ENCODE data around the gene COX18.

COX18 gene

DNA sequence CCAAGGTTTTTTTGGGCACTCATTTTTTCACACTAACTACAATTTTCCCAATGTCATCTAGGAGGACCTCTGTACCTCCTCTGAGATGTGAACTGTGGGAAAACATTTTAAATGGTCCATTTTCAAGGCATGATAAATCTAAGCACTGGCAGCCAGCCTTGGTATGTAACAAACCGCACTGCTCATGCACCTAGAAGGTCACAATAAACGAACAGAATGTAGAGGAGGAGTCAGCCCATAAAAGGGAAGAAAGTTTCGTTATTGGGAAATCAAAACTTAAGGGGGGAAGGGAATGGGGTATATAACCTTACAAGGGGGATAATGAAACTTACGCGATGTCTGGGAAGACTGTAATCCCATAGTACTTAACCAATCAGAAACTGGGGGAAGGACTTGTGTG is 16.4 kb downstream of the COX18 start:
- no peak for DNase-seq (ENCODE audit: low read depth)

DNA sequence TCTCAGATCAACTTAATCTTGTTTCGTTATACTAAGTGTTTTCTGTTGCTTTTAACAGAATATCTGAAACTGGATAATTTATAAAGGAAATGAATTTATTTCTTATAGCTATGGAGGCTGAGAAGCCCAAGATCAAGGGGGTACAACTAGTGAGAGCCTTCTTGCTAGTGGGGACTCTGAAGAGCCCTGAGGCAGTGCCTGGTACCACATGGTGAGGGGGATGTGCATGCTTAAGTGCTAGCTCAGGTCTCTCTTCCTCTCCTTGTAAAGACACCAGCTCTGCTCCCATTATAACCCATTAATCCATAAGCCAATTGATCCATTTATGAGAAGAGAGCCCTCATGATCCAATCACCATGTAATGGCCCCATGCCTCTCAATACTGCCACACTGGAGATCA is 17.9 kb downstream of the COX18 start:
- no peak for DNase-seq (ENCODE audit: low read depth)

DNA sequence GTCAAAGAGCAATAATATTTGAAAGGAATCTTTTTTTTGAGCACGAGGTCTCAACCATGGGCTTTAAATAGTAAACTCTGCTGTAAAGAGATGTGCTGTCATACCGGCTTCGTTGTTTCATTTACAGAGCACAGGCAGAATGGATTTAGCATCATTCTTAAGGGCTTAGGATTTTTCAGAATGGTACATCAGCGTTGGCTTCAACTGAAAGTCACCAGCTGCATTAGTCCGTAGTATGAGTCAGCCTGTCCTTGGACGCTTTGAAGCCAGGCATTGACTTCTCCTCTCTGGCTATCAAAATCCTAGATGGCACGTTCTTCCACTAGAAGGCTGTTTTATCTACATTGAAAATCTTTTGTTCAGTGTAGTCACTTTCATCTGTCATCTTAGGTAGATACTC is 23.6 kb downstream of the COX18 start:
- no peak for DNase-seq (ENCODE audit: low read depth)

- DNase-seq (ENCODE audit: low read depth) = no peak
Measured at GRCh38 chr4:73037057-73037456, 32.5 kb downstream of the COX18 start.

GRCh38 chr4:73036123-73036522 is 33.4 kb downstream of the COX18 start:
- DNase-seq (ENCODE audit: low read depth) = no peak

GRCh38 chr4:73034896-73035295 is 34.6 kb downstream of the COX18 start:
- no peak for DNase-seq (ENCODE audit: low read depth)

GRCh38 chr4:73028621-73029020 is 40.9 kb downstream of the COX18 start:
- no peak for DNase-seq (ENCODE audit: low read depth)

DNA sequence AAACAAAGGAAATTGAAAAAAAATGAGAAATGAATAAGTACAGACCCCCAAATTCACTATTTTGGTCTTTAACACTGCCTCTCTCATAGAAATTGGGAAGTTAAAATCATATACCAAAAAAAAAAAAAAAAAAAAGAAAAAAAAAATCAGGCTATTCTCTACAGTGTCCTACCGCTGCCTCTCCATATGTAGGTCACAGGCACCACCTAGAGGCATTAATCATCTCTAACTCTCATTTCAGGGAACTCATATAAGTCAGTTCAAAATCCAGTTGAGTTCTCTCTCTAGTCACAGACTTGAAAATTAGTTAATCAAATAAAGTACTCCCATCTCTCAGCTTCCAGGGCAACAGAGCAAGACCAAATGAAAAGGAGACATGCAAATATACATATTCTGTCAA is 47.9 kb downstream of the COX18 start:
- DNase-seq (ENCODE audit: low read depth) = peak; percentile 9

DNA sequence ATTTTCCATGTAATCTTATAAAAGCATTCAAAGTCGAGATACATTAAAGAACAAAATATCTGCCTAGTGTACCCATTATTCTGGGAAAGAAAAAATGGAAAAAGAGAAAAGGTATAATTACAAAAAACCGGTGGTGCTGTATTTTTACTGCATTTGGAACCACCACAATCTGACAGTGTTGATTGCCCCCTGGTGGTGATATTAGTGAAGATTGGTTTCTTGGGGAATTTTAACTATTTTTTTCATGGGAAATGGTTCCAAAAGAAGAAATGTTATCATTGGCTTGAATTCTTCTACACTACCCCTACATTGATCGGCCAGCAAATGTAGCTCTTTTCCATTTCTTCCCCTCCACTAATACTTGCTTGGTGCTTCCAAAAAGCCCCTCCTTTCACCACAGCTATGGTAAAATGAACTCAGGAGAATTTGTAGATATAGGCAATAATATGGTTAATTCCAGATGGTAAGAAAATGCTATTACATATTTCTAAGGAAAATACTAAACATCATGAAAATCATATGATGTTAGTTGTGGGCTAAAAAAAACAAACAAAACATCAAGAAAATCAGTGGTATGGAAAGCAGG is 50.0 kb downstream of the COX18 start:
- peak; percentile 17 for DNase-seq (ENCODE audit: low read depth)

DNA sequence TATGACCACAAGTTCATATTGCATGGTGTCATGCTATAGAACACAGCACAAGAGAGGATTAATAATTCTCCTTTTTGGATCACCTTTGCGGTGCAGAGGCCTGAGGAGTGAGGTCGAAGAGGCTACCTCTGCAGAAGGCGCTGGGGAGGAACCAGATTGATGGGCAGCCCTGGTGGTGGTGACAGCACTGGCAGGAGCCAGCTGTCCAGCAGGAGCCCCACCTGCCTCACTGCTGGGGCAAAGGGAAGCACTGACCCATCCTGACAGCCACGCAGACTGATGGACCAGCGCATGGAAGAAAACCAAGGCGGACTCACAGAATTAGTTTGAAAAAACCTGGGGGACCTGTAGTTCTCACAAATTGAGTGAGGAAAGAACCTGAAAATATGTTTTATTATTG is 50.9 kb downstream of the COX18 start:
- DNase-seq (ENCODE audit: low read depth) = no peak

DNA sequence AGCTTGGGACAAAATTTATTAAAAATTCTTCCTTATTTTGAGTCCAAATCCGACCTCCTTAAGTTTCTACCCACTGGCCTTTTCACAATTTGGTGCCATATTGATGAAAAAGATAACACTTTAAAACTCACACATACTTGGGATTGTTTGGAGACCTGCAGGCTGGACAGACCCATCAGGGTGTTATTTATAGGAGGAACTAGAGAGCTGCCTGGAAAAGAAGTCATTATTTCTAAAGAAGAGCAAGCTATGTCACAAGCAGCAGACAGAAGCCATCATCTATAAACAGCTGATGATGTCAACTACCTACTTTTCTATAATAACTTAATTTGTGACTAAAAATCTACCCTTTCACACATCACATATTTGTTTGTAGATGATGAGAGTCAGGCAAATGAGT is 56.2 kb downstream of the COX18 start:
- no peak for DNase-seq (ENCODE audit: low read depth)

- no peak for DNase-seq (ENCODE audit: low read depth)
Measured at GRCh38 chr4:73012673-73013072, 56.8 kb downstream of the COX18 start.

GRCh38 chr4:73011629-73011985 is 57.9 kb downstream of the COX18 start:
- DNase-seq (ENCODE audit: low read depth) = no peak

DNA sequence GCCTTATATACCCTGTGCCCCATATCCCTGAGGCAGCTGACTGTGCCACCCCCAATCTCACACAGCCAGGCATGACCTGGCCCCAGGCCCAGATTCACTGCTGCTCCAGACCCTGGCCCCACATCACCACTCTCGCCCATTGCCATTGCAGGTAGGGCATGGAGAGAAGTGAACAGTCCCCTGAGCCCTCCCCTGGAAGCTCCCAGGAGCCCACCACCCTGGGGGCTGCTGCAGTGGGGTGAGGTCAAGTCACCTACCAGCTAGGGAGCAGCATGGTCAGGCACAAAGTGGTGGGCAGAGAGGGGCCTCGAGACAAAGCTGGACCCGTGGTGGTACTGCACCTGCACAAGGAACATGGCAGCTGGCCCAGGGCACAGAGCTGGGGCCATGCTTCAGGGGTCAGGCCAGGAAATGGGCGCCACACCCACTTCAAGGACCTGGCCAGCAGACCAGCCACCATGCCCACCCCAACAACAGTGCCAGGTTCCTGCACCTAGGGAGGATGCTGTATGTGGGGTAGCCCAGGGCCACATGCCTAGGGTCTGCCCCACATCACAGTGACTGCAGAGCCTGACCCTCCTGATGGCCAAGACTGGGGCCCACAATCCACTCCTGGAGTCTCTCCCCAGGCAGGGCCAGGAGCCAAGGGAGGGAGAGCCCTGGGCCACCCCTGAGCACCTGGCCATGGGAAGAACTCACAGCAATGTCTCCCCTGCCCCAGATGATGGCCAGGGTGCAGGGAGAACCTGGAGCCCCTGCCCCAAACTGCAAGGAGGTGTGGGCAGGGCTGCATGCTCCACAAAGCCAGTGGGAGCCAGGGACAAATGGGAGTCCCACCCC is 58.5 kb downstream of the COX18 start:
- DNase-seq (ENCODE audit: low read depth) = no peak

DNA sequence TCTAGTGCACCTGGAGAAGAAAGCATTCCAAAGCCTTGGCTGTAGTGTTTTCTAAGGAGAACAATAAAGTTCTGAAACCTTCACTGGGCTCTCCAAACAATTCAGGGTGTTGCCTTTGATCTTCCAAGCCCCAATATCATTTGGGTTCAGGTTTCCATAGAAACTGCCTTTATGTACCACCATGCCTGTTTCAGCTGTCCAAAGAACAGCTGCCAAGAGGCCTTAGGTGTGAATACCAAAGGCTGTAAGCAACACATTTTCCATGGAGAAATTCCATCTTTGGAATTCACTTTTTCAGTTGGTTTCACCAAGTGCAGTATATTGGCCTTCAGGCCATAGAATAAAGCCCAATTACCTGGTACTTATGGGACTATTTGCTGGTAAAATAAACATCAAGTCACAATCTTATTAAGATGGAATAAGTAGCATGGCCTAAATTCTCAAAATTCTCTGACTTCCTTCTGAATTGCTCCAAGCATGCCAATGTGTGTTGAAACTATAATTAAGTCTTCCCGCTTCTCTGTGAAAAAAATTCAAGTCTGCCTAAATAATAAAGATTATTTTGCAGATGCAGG is 61.9 kb downstream of the COX18 start:
- DNase-seq (ENCODE audit: low read depth) = no peak

DNA sequence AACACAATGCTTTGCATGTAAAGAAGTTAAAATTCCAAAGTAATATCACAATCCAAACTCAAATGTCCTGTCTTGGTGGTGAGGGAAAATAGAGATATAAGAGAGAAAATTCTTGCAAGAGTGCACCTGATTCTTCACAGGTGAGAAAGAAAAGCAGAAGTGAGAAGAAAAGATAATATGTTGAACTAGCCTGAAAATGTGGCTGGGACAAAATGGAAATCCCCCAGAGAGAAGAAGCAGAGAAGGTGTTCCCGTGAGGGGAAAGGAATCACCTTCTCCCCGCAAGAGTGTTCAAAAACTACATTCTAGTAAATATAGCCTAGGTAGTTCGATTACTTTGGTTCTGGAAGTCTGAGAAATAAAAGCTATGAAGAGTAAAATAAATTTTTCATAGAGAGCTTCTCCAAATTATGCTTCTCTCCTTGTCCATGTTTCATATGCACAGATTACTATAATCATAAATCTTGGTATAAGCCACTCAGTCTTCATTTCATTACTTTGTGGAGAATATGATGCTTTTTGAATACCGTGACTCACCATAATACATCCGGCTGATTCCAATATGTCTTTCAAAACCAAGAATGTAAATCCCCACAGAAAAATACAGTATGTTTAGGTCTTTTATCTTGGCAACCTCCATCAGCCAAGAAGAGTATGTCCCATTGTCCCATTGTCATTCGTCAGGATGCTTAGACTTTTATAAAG is 63.1 kb downstream of the COX18 start:
- DNase-seq (ENCODE audit: low read depth) = no peak

- DNase-seq (ENCODE audit: low read depth) = no peak
Measured at GRCh38 chr4:73005514-73005913, 64.0 kb downstream of the COX18 start.

Data from GM04504 (cell line).